PC-3 (cell line): ENCODE data around the gene TTC21B. TPM values are rescaled to one million over a fixed set of nuclear protein-coding genes. Genes with fewer than 3 reads are reported as not detected.

Source experiments
- ATAC-seq: fragments of 200-7000 bp; cut with Tn5 transposase; 2 replicates; pipeline ENCODE4 v1.9.1; 2020; ENCODE audit warnings: mild to moderate bottlenecking, moderate library complexity
- BruUV-seq: library from RNA; stranded (reverse); fragments of 400-500 nt; replicated peaks from 2 replicates; lab custom pipeline; 2021; lab: Mats Ljungman, UMichigan
- CTCF ChIA-PET: fragments of 300-600 bp; sonication (Branson Sonifier 250); formaldehyde crosslinking; loops from one replicate; lab custom pipeline; 2022; ENCODE audit warnings: antibody characterized with exemption; lab: Charles Lee
- POLR2A ChIA-PET: fragments of 300-600 bp; sonication (Branson Sonifier 250); formaldehyde crosslinking; loops from one replicate; lab custom pipeline; 2022; ENCODE audit warnings: antibody characterized with exemption; ENCODE audit not compliant: unreplicated experiment; lab: Charles Lee
- DNase-seq: peaks from one replicate; pipeline ENCODE4 v3.0.0-alpha.2; 2015
- H2AFZ ChIP-seq: fragments of 300-600 bp; sonication (generic); 2 replicates; pipeline ENCODE4 v1.6.0; 2016; ENCODE audit warnings: antibody characterized with exemption, low read length
- H3F3A ChIP-seq: fragments of 300-600 bp; sonication (generic); one replicate; pipeline ENCODE4 v1.6.0; 2017; ENCODE audit warnings: antibody characterized with exemption, low read length, control low read depth, mild to moderate bottlenecking; ENCODE audit not compliant: unreplicated experiment
- H3K27ac ChIP-seq: fragments of 300-600 bp; sonication (generic); 2 replicates; pipeline ENCODE4 v1.5.1; 2016; ENCODE audit warnings: mild to moderate bottlenecking, low read length
- H3K27me3 ChIP-seq: fragments of 300-600 bp; sonication (generic); 2 replicates; pipeline ENCODE4 v1.6.1; 2016; ENCODE audit warnings: low read length, mixed read lengths
- H3K36me3 ChIP-seq: fragments of 300-600 bp; sonication (generic); 2 replicates; pipeline ENCODE4 v1.6.1; 2016; ENCODE audit warnings: low read depth, mixed run types, low read length, mixed read lengths
- H3K4me1 ChIP-seq: fragments of 300-600 bp; sonication (generic); 2 replicates; pipeline ENCODE4 v1.5.1; 2016; ENCODE audit warnings: low read length; ENCODE audit not compliant: insufficient read depth
- H3K4me2 ChIP-seq: fragments of 300-600 bp; sonication (generic); 2 replicates; pipeline ENCODE4 v1.6.0; 2016; ENCODE audit warnings: low read length
- H3K4me3 ChIP-seq: fragments of 300-600 bp; sonication (generic); 2 replicates; pipeline ENCODE4 v1.5.1; 2016; ENCODE audit warnings: mild to moderate bottlenecking, low read length, mixed read lengths
- H3K79me2 ChIP-seq: fragments of 300-600 bp; sonication (generic); 2 replicates; pipeline ENCODE4 v1.6.1; 2017; ENCODE audit warnings: low read length, mixed read lengths
- H3K9ac ChIP-seq: fragments of 300-600 bp; sonication (generic); 2 replicates; pipeline ENCODE4 v1.6.0; 2016; ENCODE audit warnings: mild to moderate bottlenecking, low read length
- H3K9me2 ChIP-seq: fragments of 300-600 bp; sonication (generic); replicated peaks from 2 replicates; pipeline ENCODE4 v1.6.1; 2016; ENCODE audit warnings: mixed run types, low read length, mixed read lengths
- H3K9me3 ChIP-seq: fragments of 300-600 bp; sonication (generic); 2 replicates; pipeline ENCODE4 v1.6.1; 2016; ENCODE audit warnings: low read length, mixed read lengths
- H4K20me1 ChIP-seq: fragments of 300-600 bp; sonication (generic); 2 replicates; pipeline ENCODE4 v1.6.1; 2016; ENCODE audit warnings: low read length, mixed read lengths
- CTCF ChIP-seq: fragments of 300-600 bp; sonication (generic); conservative IDR thresholded peaks from 2 replicates; pipeline ENCODE4 v1.5.1; 2017; ENCODE audit warnings: antibody characterized with exemption, low read depth, mild to moderate bottlenecking, low read length
- EZH2 ChIP-seq: fragments of 300-600 bp; sonication (generic); IDR thresholded peaks from one replicate; pipeline ENCODE4 v1.6.1; 2017; ENCODE audit warnings: antibody characterized with exemption, mild to moderate bottlenecking, low read length; ENCODE audit not compliant: unreplicated experiment
- EZH2phosphoT487 ChIP-seq: fragments of 300-600 bp; sonication (generic); IDR thresholded peaks from 2 replicates; pipeline ENCODE4 v1.6.1; 2018; ENCODE audit warnings: mild to moderate bottlenecking, antibody characterized with exemption, low read length, borderline replicate concordance
- intact Hi-C: fragments of 100-400 bp; cut with micrococcal nuclease; formaldehyde crosslinking; loops from 2 replicates; pipeline ENCODE4 v1.9.0; 2023
- total RNA-seq: library from RNA; depleted of rRNA; stranded (reverse); fragments of >200 nt; gene quantifications from 2 replicates; pipeline ENCODE4 v1.2.3, GENCODE V29; 2014

TTC21B gene
- total RNA-seq, 1 experiment from 2014 or later = 35.5 TPM

GRCh38 chr2:165952741-165953211 lies 800 bp downstream of the TTC21B start:
- Histone ChIP-seq H3K4me3 (peak overlapping the region; percentile 81), H3K36me3 (peaks cover 15% of the 10 kb centered on the region), H3K4me2 (peak overlapping the region; percentile 90), H3K9ac (peak overlapping the region; percentile 81), H3K4me1 (peaks cover 24% of the 10 kb centered on the region), H4K20me1 (peaks cover 20% of the 10 kb centered on the region; the same call in 1 of the 2 replicates), H3K27me3 (no peaks in the 10 kb centered on the region), H3K9me2 (no peaks in the 10 kb centered on the region), H2AFZ (peak overlapping the region; percentile 86), H3F3A (peaks cover 9% of the 10 kb centered on the region), H3K9me3 (no peaks in the 10 kb centered on the region), H3K79me2 (peaks cover 33% of the 10 kb centered on the region), H3K27ac (peak overlapping the region; percentile 85)
- TSS peak; percentile 54 for BruUV-seq
- DNase-seq (peak; percentile 83), ATAC-seq (peak; percentile 63)
- POLR2A ChIA-PET = interaction anchor here (0.6 to 0.8 kb wide), 3 partner anchors 55 to 601 kb away, joined by 3 to 8 read pairs (median 7); partner anchors contain the start of gene GALNT3
- intact Hi-C loops = loop anchor here (1.0 to 10.0 kb wide), 7 partner anchors 54 to 548 kb away; partner anchors contain the start of genes SCN1A and SCN9A
- TF ChIP-seq EZH2phosphoT487 (no peak), CTCF (no peak), EZH2 (no peak)
- CTCF ChIA-PET = interaction anchor here (0.6 to 1.5 kb wide), 7 partner anchors 19 to 1248 kb away, joined by 3 to 26 read pairs (median 3); partner anchors contain the start of gene SCN1A

- TF ChIP-seq EZH2phosphoT487 = no peak
- TF ChIP-seq CTCF = no peak
- no peak for TF ChIP-seq EZH2
- intact Hi-C loops = loop anchor here (2.0 to 10.0 kb wide), 5 partner anchors 53 to 547 kb away; partner anchors contain the start of gene SCN9A
- H3K4me1 ChIP-seq = peaks cover 24% of the 10 kb centered on the region
- H3K36me3 ChIP-seq = peaks cover 20% of the 10 kb centered on the region
- ChIA-PET POLR2A (interaction anchor here (0.8 kb wide), 1 partner anchor 158 kb away, joined by 7 read pairs; the partner anchor contains the start of gene GALNT3), CTCF (no interaction called here)
- H3K79me2 ChIP-seq = peaks cover 33% of the 10 kb centered on the region
- H3K9me3 ChIP-seq = no peaks in the 10 kb centered on the region
- no peak for ATAC-seq
- H3F3A ChIP-seq = peaks cover 9% of the 10 kb centered on the region
- H3K27ac ChIP-seq = peak overlapping the region; percentile 85; the same call in 1 of the 2 replicates
- no peak overlapping the region for H2AFZ ChIP-seq
- H3K27me3 ChIP-seq = no peaks in the 10 kb centered on the region
- no peak for DNase-seq
- no TSS peak for BruUV-seq
- peaks cover 20% of the 10 kb centered on the region; the same call in 1 of the 2 replicates for H4K20me1 ChIP-seq
- H3K4me3 ChIP-seq = peak overlapping the region; percentile 81
- H3K4me2 ChIP-seq = peak overlapping the region; percentile 90
- no peaks in the 10 kb centered on the region for H3K9me2 ChIP-seq
- no peak overlapping the region for H3K9ac ChIP-seq
Observed at GRCh38 chr2:165952085-165952484, 1.5 kb downstream of the TTC21B start.

- CTCF ChIA-PET = no interaction called here
- no TSS peak for BruUV-seq
- H3K9ac ChIP-seq = no peak overlapping the region
- DNase-seq (no peak), ATAC-seq (no peak)
- H3K4me1 ChIP-seq = peaks cover 24% of the 10 kb centered on the region
- H3K4me2 ChIP-seq = no peak overlapping the region
- H3K79me2 ChIP-seq = peaks cover 33% of the 10 kb centered on the region
- POLR2A ChIA-PET = no interaction called here
- no peaks in the 10 kb centered on the region for H3K27me3 ChIP-seq
- TF ChIP-seq EZH2phosphoT487 = no peak
- no peak for TF ChIP-seq EZH2
- TF ChIP-seq CTCF = no peak
- no peaks in the 10 kb centered on the region for H3K9me2 ChIP-seq
- no peak overlapping the region for H2AFZ ChIP-seq
- intact Hi-C loops = loop anchor here (5.0 to 10.0 kb wide), 3 partner anchors 282 to 546 kb away; partner anchors contain the start of gene SCN9A
- H3K27ac ChIP-seq = no peak overlapping the region
- no peak overlapping the region for H3K4me3 ChIP-seq
- H4K20me1 ChIP-seq = peaks cover 20% of the 10 kb centered on the region; the same call in 1 of the 2 replicates
- H3K36me3 ChIP-seq = peaks cover 20% of the 10 kb centered on the region
- no peaks in the 10 kb centered on the region for H3K9me3 ChIP-seq
- peaks cover 9% of the 10 kb centered on the region for H3F3A ChIP-seq
Observed at GRCh38 chr2:165950438-165950837, 3.1 kb downstream of the TTC21B start.
